Thymus (tissue), 14 donors: ENCODE results near the gene RPE. TPM values are rescaled to one million over a fixed set of nuclear protein-coding genes. Genes with fewer than 3 reads are reported as not detected.

Experiments
- DNase-seq, 9 donors: peaks; one replicate each; pipeline ENCODE4 v3.0.0-alpha.2; 2013; ENCODE audit warnings: low spot score in 9 of 9, low read depth in 6 of 9, missing footprints in 1 of 9
- H3K27ac ChIP-seq, 2 donors: one replicate each; pipeline ENCODE4 v1.5.1; 2013; ENCODE audit warnings: control low read depth in 1 of 2, low read depth in 1 of 2, low read length in 1 of 2, mild to moderate bottlenecking in 1 of 2, moderate library complexity in 1 of 2
- H3K27me3 ChIP-seq, 2 donors: one replicate each; pipeline ENCODE4 v1.5.1; 2013; ENCODE audit warnings: low read length in 1 of 2; ENCODE audit not compliant: control insufficient read depth in 2 of 2, insufficient read depth in 1 of 2
- H3K36me3 ChIP-seq, 2 donors: one replicate each; pipeline ENCODE4 v1.5.1; 2013; ENCODE audit warnings: low read length in 1 of 2, mild to moderate bottlenecking in 1 of 2, moderate library complexity in 1 of 2; ENCODE audit not compliant: control insufficient read depth in 2 of 2, insufficient read depth in 2 of 2
- H3K4me1 ChIP-seq, 2 donors: one replicate each; pipeline ENCODE4 v1.5.1; 2013; ENCODE audit warnings: low read length in 2 of 2; ENCODE audit not compliant: control insufficient read depth in 2 of 2, insufficient read depth in 2 of 2
- H3K4me3 ChIP-seq, 2 donors: one replicate each; pipeline ENCODE4 v1.5.1; 2013; ENCODE audit warnings: low read length in 2 of 2, control low read depth in 1 of 2, mild to moderate bottlenecking in 1 of 2
- H3K9me3 ChIP-seq, 2 donors: one replicate each; pipeline ENCODE4 v1.5.1; 2013; ENCODE audit warnings: low read length in 1 of 2, mild to moderate bottlenecking in 1 of 2; ENCODE audit not compliant: control insufficient read depth in 2 of 2, insufficient read depth in 1 of 2
- WGBS: extraction: QIAGEN DNeasy Blood & Tissue Kit; methylation state at CpG from one replicate; pipeline ENCODE4 v1.1.7; 2013; 5-methylcytosine and 5-hydroxymethylcytosine counted together
- long read RNA-seq, 10 donors: transcript quantifications; one replicate each; lab custom pipeline, GENCODE V29; 2026
- polyA plus RNA-seq: library from polyadenylated mRNA; stranded (reverse); fragments of 200-250 nt; gene quantifications from one replicate; pipeline ENCODE4 v1.2.3, GENCODE V29; 2013
- total RNA-seq: library from RNA; stranded (reverse); fragments of 120-200 nt; gene quantifications from one replicate; pipeline ENCODE4 v1.2.4, GENCODE V29; 2013
- donor health status: healthy.

The RPE gene
- 40.0 TPM for total RNA-seq
- 22.2 TPM for polyA plus RNA-seq
- long read RNA-seq, donor 1, result 0 reads
- long read RNA-seq, donor 2, transcript RPE-202 (6 exons, 2,569 nt), result major isoform, 17 of 43 reads
- long read RNA-seq, donor 2, partial matches to known transcripts, result 24 of 43 reads
- long read RNA-seq, donor 2, other reads (novel, unspliced or antisense), result 0 of 43 reads
- long read RNA-seq, donor 3, transcript RPE-202 (6 exons, 2,569 nt), result major isoform, 16 of 32 reads
- long read RNA-seq, donor 3, partial matches to known transcripts, result 9 of 32 reads
- long read RNA-seq, donor 3, other reads (novel, unspliced or antisense), result 0 of 32 reads
- long read RNA-seq, donor 4, transcript RPE-202 (6 exons, 2,569 nt), result major isoform, 7 of 8 reads
- long read RNA-seq, donor 4, partial matches to known transcripts, result 0 of 8 reads
- long read RNA-seq, donor 4, other reads (novel, unspliced or antisense), result 0 of 8 reads
- long read RNA-seq, donor 5, transcript RPE-202 (6 exons, 2,569 nt), result major isoform, 25 of 28 reads
- long read RNA-seq, donor 5, partial matches to known transcripts, result 0 of 28 reads
- long read RNA-seq, donor 5, other reads (novel, unspliced or antisense), result 0 of 28 reads
- long read RNA-seq, donor 6, transcript RPE-202 (6 exons, 2,569 nt), result major isoform, 20 of 23 reads
- long read RNA-seq, donor 6, partial matches to known transcripts, result 0 of 23 reads
- long read RNA-seq, donor 6, other reads (novel, unspliced or antisense), result 0 of 23 reads
- long read RNA-seq, donor 7, transcript RPE-202 (6 exons, 2,569 nt), result major isoform, 24 of 29 reads
- long read RNA-seq, donor 7, partial matches to known transcripts, result 0 of 29 reads
- long read RNA-seq, donor 7, other reads (novel, unspliced or antisense), result 0 of 29 reads
- long read RNA-seq, donor 8, transcript RPE-202 (6 exons, 2,569 nt), result major isoform, 8 of 8 reads
- long read RNA-seq, donor 8, partial matches to known transcripts, result 0 of 8 reads
- long read RNA-seq, donor 8, other reads (novel, unspliced or antisense), result 0 of 8 reads
- long read RNA-seq, donor 9, transcript RPE-202 (6 exons, 2,569 nt), result major isoform, 8 of 16 reads
- long read RNA-seq, donor 9, partial matches to known transcripts, result 7 of 16 reads
- long read RNA-seq, donor 9, other reads (novel, unspliced or antisense), result 0 of 16 reads
- long read RNA-seq, donor 10, transcript RPE-202 (6 exons, 2,569 nt), result major isoform, 16 of 17 reads
- long read RNA-seq, donor 10, partial matches to known transcripts, result 0 of 17 reads
- long read RNA-seq, donor 10, other reads (novel, unspliced or antisense), result 0 of 17 reads

DNA sequence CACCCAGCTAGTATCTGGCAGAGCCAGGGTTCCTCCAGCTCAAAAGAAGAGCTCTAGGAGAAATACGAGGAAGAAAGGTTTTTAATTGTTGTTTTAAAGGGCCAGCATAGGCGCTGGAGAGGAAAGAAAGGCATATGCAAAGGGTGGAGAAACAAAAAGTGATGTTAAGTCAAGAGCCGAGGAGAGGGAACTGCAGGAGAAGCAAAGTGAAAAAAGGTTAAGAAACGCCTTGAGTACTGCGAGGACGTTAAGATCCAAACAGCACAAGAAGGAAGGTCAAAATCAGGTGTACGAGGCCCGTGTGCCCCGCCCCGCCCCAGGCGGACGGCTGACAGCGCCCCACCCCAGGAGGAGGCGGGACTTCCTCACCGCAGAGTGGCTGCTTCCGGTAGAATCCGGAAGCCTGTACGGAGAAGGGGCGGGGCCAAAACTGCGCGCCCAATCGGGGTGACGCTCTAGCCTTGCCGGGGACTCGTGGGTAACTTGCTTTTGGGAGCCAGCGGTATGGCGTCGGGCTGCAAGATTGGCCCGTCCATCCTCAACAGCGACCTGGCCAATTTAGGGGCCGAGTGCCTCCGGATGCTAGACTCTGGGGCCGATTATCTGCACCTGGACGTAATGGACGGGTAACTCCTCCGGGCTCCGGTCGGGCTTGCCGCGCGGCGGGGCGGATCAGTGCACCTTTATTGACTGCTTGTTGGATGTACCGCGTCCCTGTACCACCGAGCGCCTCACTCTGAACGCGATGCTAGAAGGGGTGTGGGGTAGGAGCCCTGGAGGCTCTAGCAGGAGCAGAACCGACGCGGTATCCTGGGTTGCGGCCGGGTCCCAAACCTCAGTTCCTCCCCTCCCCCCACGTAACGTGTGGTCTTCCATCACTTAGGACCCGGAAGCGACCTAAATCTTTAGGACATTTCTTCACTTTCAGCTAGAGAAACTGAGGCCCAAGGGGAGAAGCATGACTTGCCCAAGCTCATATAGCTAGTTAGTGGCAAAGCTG is at the start of gene RPE:
TSS of gene RPE (plus strand) at position 481 of the 1,000 bp plus-strand sequence. CDS start at position 505, 24 bp downstream.
- H3K36me3 ChIP-seq, result peaks cover 0 to 8% of the 10 kb centered on the region in 2 donors
- DNase-seq, result peak; percentile 87 to 98 (median 95)
- H3K4me3 ChIP-seq, result peak within 1 kb of the TSS; percentile 86 to 94
- under 1% methylated on average over 58 of the region's 58 CpGs for WGBS
- peak within 1 kb of the TSS; percentile 89 to 91 for H3K27ac ChIP-seq
- no peaks in the 10 kb centered on the region for H3K9me3 ChIP-seq
- H3K4me1 ChIP-seq, result peaks cover 15 to 18% of the 10 kb centered on the region in 2 donors
- no peaks in the 10 kb centered on the region for H3K27me3 ChIP-seq

- Histone ChIP-seq H3K4me1 (no peaks in the 10 kb centered on the region), H3K4me3 (no peak overlapping the region), H3K27ac (no peak overlapping the region), H3K27me3 (no peaks in the 10 kb centered on the region), H3K36me3 (no peaks in the 10 kb centered on the region), H3K9me3 (no peaks in the 10 kb centered on the region)
- WGBS, result 54% methylated on average over 2 of the region's 2 CpGs
- DNase-seq, result no peak
Observed at GRCh38 chr2:209956271-209956670, 46.2 kb upstream of the RPE start.

GRCh38 chr2:209958016-209958415 is 44.4 kb upstream of the RPE start:
- Histone ChIP-seq H3K27me3 (no peaks in the 10 kb centered on the region), H3K9me3 (no peaks in the 10 kb centered on the region), H3K4me1 (no peaks in the 10 kb centered on the region), H3K36me3 (no peaks in the 10 kb centered on the region), H3K27ac (no peak overlapping the region), H3K4me3 (no peak overlapping the region)
- no peak for DNase-seq
- 96% methylated on average over 2 of the region's 2 CpGs for WGBS

DNA sequence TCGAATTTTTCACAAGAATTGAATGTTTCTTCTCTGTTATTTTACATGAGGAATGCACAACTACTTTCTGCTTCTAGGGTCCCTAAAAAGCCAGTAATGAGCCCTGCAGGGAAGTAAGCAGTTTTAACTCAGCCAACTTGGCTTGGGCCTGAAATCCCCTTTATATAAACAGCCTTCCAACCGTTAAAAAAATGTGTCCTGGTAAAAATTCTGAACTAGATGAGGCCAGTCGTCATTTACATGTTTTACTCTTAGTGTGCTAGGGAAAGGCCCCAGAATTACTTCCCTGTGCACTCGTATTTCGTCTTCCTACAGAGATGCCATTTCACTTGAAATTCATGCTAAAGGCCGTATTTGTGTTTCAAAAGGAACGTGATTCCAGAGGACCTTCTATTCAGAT is 42.4 kb upstream of the RPE start:
- WGBS, result 91% methylated on average over 7 of the region's 7 CpGs
- no peak for DNase-seq
- H3K36me3 ChIP-seq, result no peaks in the 10 kb centered on the region
- no peak overlapping the region for H3K27ac ChIP-seq
- no peak overlapping the region for H3K4me3 ChIP-seq
- H3K9me3 ChIP-seq, result no peaks in the 10 kb centered on the region
- no peaks in the 10 kb centered on the region for H3K4me1 ChIP-seq
- no peaks in the 10 kb centered on the region for H3K27me3 ChIP-seq

GRCh38 chr2:209960676-209961630 is 41.5 kb upstream of the RPE start:
- H3K4me1 ChIP-seq, result no peaks in the 10 kb centered on the region
- no peak overlapping the region for H3K27ac ChIP-seq
- H3K9me3 ChIP-seq, result no peaks in the 10 kb centered on the region
- H3K36me3 ChIP-seq, result no peaks in the 10 kb centered on the region
- H3K27me3 ChIP-seq, result no peaks in the 10 kb centered on the region
- DNase-seq, result peak in 7 of 9 donors; percentile 2 to 48 (median 25)
- no peak overlapping the region for H3K4me3 ChIP-seq
- 39% methylated on average over 4 of the region's 4 CpGs for WGBS

- no peak for DNase-seq
- H3K9me3 ChIP-seq, result no peaks in the 10 kb centered on the region
- H3K36me3 ChIP-seq, result no peaks in the 10 kb centered on the region
- no peak overlapping the region for H3K27ac ChIP-seq
- 91% methylated on average over 2 of the region's 2 CpGs for WGBS
- H3K4me3 ChIP-seq, result no peak overlapping the region
- H3K27me3 ChIP-seq, result no peaks in the 10 kb centered on the region
- H3K4me1 ChIP-seq, result no peaks in the 10 kb centered on the region
Observed at GRCh38 chr2:209965723-209966122, 36.7 kb upstream of the RPE start.

DNA sequence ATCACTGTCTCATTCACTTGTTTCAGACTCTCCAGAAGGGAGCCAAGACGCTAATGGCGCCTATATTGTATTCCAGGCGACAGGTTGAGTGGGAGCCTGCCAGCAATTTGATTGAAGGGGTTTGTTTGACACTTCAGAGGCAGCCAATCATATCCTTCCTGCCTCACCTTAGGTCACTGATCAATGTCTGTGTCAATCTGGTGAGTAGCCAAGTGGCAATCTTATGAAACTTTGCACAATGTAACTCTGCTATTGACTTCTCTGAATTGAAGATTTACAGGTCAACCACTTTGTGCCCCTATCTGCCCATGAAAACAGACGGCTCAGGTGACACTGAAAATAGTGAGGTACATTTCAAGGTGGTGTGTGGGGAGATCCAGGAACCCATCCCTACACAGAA is 32.7 kb upstream of the RPE start:
- Histone ChIP-seq H3K27ac (no peak overlapping the region), H3K4me3 (no peak overlapping the region), H3K27me3 (peaks cover 0 to 2% of the 10 kb centered on the region in 2 donors), H3K36me3 (no peaks in the 10 kb centered on the region), H3K9me3 (no peaks in the 10 kb centered on the region), H3K4me1 (no peaks in the 10 kb centered on the region)
- 97% methylated on average over 4 of the region's 4 CpGs for WGBS
- no peak for DNase-seq
